GM12878 (cell line): ENCODE data around the gene ITSN1. TPM values are rescaled to one million over a fixed set of nuclear protein-coding genes. Genes with fewer than 3 reads are reported as not detected.

Experiments used
- ATAC-seq: fragments of 200-7000 bp; cut with Tn5 transposase; 3 replicates; pipeline ENCODE4 v1.9.1; 2020; ENCODE audit warnings: mild to moderate bottlenecking, moderate library complexity
- BruUV-seq: library from RNA; stranded (reverse); fragments of 400-500 nt; replicated peaks from 2 replicates; lab custom pipeline; 2021; lab: Mats Ljungman, UMichigan
- CTCF ChIA-PET: fragments of 300-600 bp; sonication (Branson Sonifier 250); formaldehyde crosslinking; extraction: SDS; loops from one replicate; lab custom pipeline; 2021; ENCODE audit warnings: inconsistent platforms; lab: Yijun Ruan, JAX
- POLR2A ChIA-PET: fragments of 350-600 bp; formaldehyde crosslinking; extraction: SDS; loops from one replicate; lab custom pipeline; 2021; ENCODE audit warnings: inconsistent platforms; lab: Charles Lee
- RAD21 ChIA-PET: fragments of 300-600 bp; sonication (Branson Sonifier 250); formaldehyde crosslinking; loops from one replicate; lab custom pipeline; 2023; ENCODE audit warnings: antibody characterized with exemption; ENCODE audit not compliant: unreplicated experiment; lab: Charles Lee
- SMC1A ChIA-PET: fragments of 300-600 bp; sonication (Branson Sonifier 250); formaldehyde crosslinking; loops from one replicate; lab custom pipeline; 2023; ENCODE audit not compliant: unreplicated experiment, uncharacterized antibody; lab: Charles Lee
- DNase-seq: peaks from one replicate; pipeline ENCODE4 v3.0.0-alpha.2; 2011; ENCODE audit warnings: low read depth, low spot score
- FAIRE-seq: peaks from 3 replicates; lab custom pipeline; 2011; peaks lifted over from hg19 to GRCh38; lab: Jason Lieb, UNC
- H2AFZ ChIP-seq: 2 replicates; pipeline ENCODE4 v1.6.0; 2011; ENCODE audit warnings: low read depth, low read length, control low read depth; ENCODE audit not compliant: control insufficient read depth
- H3K27ac ChIP-seq: 2 replicates; pipeline ENCODE4 v1.5.1; 2011; ENCODE audit warnings: control low read depth; ENCODE audit not compliant: control insufficient read depth, insufficient read depth
- H3K27me3 ChIP-seq, 2 experiments: replicated peaks in 1 of 2; 2 replicates each; pipeline versions ENCODE4 v1.6.0 to v1.6.1; 2011; ENCODE audit warnings: low read length in 1 of 2; ENCODE audit not compliant: control insufficient read depth in 2 of 2, insufficient read depth in 2 of 2
- H3K36me3 ChIP-seq, 2 experiments: 2 replicates each; pipeline ENCODE4 v1.5.1; 2011; ENCODE audit warnings: low read length in 1 of 2; ENCODE audit not compliant: control insufficient read depth in 2 of 2, insufficient read depth in 2 of 2
- H3K4me1 ChIP-seq: 2 replicates; pipeline ENCODE4 v1.6.1; 2011; ENCODE audit warnings: mild to moderate bottlenecking, low read length, moderate library complexity, mixed read lengths; ENCODE audit not compliant: control insufficient read depth, insufficient read depth
- H3K4me2 ChIP-seq: 2 replicates; pipeline ENCODE4 v1.6.0; 2011; ENCODE audit warnings: control low read depth; ENCODE audit not compliant: control insufficient read depth, insufficient read depth
- H3K4me3 ChIP-seq: fragments of 200-600 bp; sonication (generic); 2 replicates; pipeline ENCODE4 v1.5.1; 2016
- H3K79me2 ChIP-seq: 2 replicates; pipeline ENCODE4 v1.6.0; 2011; ENCODE audit warnings: low read length; ENCODE audit not compliant: control insufficient read depth, insufficient read depth
- H3K9ac ChIP-seq: 2 replicates; pipeline ENCODE4 v1.8.0; 2011; ENCODE audit warnings: low read length, control low read depth, mixed read lengths; ENCODE audit not compliant: control insufficient read depth, insufficient read depth
- H3K9me3 ChIP-seq: replicated peaks from 3 replicates; pipeline ENCODE4 v1.5.1; 2011; ENCODE audit warnings: mild to moderate bottlenecking, low read length; ENCODE audit not compliant: control insufficient read depth, insufficient read depth
- H4K20me1 ChIP-seq: 2 replicates; pipeline ENCODE4 v1.6.0; 2011; ENCODE audit not compliant: control insufficient read depth, insufficient read depth
- ATF2 ChIP-seq: IDR thresholded peaks from 2 replicates; pipeline ENCODE4 v1.6.1; 2012; ENCODE audit warnings: low read length, inconsistent platforms
- FOXK2 ChIP-seq: fragments of 450-650 bp; IDR thresholded peaks from 2 replicates; pipeline ENCODE4 v1.6.1; 2017; ENCODE audit warnings: mild to moderate bottlenecking, moderate library complexity
- MAX ChIP-seq: IDR thresholded peaks from 2 replicates; pipeline ENCODE4 v1.6.1; 2012; ENCODE audit warnings: low read depth, low read length, improper control_type of control experiment
- NFIC ChIP-seq: IDR thresholded peaks from 2 replicates; pipeline ENCODE4 v1.6.1; 2012; ENCODE audit warnings: low read depth, mild to moderate bottlenecking, inconsistent platforms, low read length, moderate library complexity
- NFYA ChIP-seq: IDR thresholded peaks from 2 replicates; pipeline ENCODE4 v1.6.1; 2011; ENCODE audit warnings: low read depth, mild to moderate bottlenecking, low read length, improper control_type of control experiment, borderline replicate concordance
- PKNOX1 ChIP-seq: fragments of 450-650 bp; IDR thresholded peaks from 2 replicates; pipeline ENCODE4 v1.6.1; 2016; ENCODE audit warnings: mild to moderate bottlenecking
- POLR2A ChIP-seq: IDR thresholded peaks from 2 replicates; pipeline ENCODE4 v1.6.1; 2011; ENCODE audit warnings: low read depth, mild to moderate bottlenecking, low read length
- POLR2AphosphoS2 ChIP-seq: IDR thresholded peaks from 2 replicates; pipeline ENCODE4 v1.6.1; 2011; ENCODE audit warnings: low read depth, mild to moderate bottlenecking, low read length, improper control_type of control experiment, moderate library complexity
- POLR2AphosphoS5 ChIP-seq: IDR thresholded peaks from 2 replicates; pipeline ENCODE4 v1.6.1; 2011; ENCODE audit warnings: mild to moderate bottlenecking, low read length, inconsistent platforms
- RCOR1 ChIP-seq: conservative IDR thresholded peaks from 2 replicates; pipeline ENCODE4 v1.6.1; 2012; ENCODE audit warnings: low read depth, low read length, improper control_type of control experiment
- TCF3 ChIP-seq: IDR thresholded peaks from 2 replicates; pipeline ENCODE4 v1.6.1; 2012; ENCODE audit warnings: low read depth, mild to moderate bottlenecking, low read length, borderline replicate concordance; ENCODE audit not compliant: insufficient read depth
- ZNF687 ChIP-seq: fragments of 450-650 bp; IDR thresholded peaks from 2 replicates; pipeline ENCODE4 v1.6.1; 2017; ENCODE audit warnings: mild to moderate bottlenecking, moderate library complexity
- WGBS: methylation state at CpG from one replicate; pipeline ENCODE4 v1.1.6; 2016; ENCODE audit warnings: low lambda C conversion rate; ENCODE audit not compliant: insufficient replicate concordance, insufficient coverage; ENCODE audit errors: missing lambda C conversion rate; 5-methylcytosine and 5-hydroxymethylcytosine counted together
- in situ Hi-C: fragments of 300-500 bp; cut with MboI; formaldehyde crosslinking; loops from 9 replicates; pipeline ENCODE4 v1.14.3; 2018; ENCODE audit warnings: mixed read lengths
- intact Hi-C: fragments of 100-400 bp; cut with micrococcal nuclease; formaldehyde crosslinking; loops from one replicate; pipeline ENCODE4 v1.14.2; 2022; ENCODE audit not compliant: unreplicated experiment
- polyA plus RNA-seq, 11 experiments: library from polyadenylated mRNA; depleted of rRNA in 4 of 11; unstranded in 6 of 11; stranded (reverse) in 5 of 11; fragments of >200 nt; fragmentation: Nextera tagmentation in 4 of 11; fragmentation: Illumina TruSeq in 1 of 11; extraction: Ambion mirVana in 4 of 11; extraction: Trizol in 1 of 11; gene quantifications; 1 replicate in 1 of 11; 2 replicates in 10 of 11; pipeline versions ENCODE4 v1.2.1 to v1.2.3, GENCODE V29; 2011 to 2016; ENCODE audit warnings: inconsistent platforms in 2 of 11, missing spikeins in 2 of 11, low read depth in 1 of 11
- total RNA-seq, 4 experiments: library from RNA; depleted of rRNA in 3 of 4; stranded (reverse); fragments of >200 nt in 3 of 4; fragmentation: Illumina TruSeq in 1 of 4; extraction: Trizol in 1 of 4; gene quantifications; 2 replicates each; pipeline versions ENCODE4 v1.2.1 to v1.2.3, GENCODE V29; 2013 to 2021

The ITSN1 gene
- total and polyA plus RNA-seq, 10 of the 15 experiments (the other 5 are each of a cell fraction or from before 2014, with no cell fraction given): 0.89 to 10.6 (median 4.8) TPM

- H3K27ac ChIP-seq: no peak overlapping the region
- H3K27me3 ChIP-seq: no peaks in the 10 kb centered on the region
- DNase-seq (no peak), ATAC-seq (no peak), FAIRE-seq (no peak)
- no peaks in the 10 kb centered on the region for H3K36me3 ChIP-seq
- no TSS peak for BruUV-seq
- no peak overlapping the region for H3K9ac ChIP-seq
- no peak overlapping the region for H3K4me3 ChIP-seq
- H2AFZ ChIP-seq: no peak overlapping the region
- H3K9me3 ChIP-seq: no peaks in the 10 kb centered on the region
- no peaks in the 10 kb centered on the region for H3K4me1 ChIP-seq
- no peaks in the 10 kb centered on the region for H4K20me1 ChIP-seq
- ChIA-PET SMC1A (no interaction called here), CTCF (no interaction called here), POLR2A (no interaction called here), RAD21 (no interaction called here)
- H3K4me2 ChIP-seq: no peak overlapping the region
- in situ Hi-C loops (no loop called here), intact Hi-C loops (no loop called here)
- WGBS: 45% methylated on average over 8 of the region's 8 CpGs
- no peaks in the 10 kb centered on the region for H3K79me2 ChIP-seq
- TF ChIP-seq POLR2AphosphoS2 (no peak), ATF2 (no peak), PKNOX1 (no peak), TCF3 (no peak), POLR2A (no peak), NFYA (no peak), FOXK2 (no peak), RCOR1 (no peak), POLR2AphosphoS5 (no peak), NFIC (no peak), ZNF687 (no peak), MAX (no peak)
Observed at GRCh38 chr21:33801424-33802405, 159.4 kb downstream of the ITSN1 start.
